GM15510 (cell line): ENCODE data around the gene SLC24A4.

Experiments
- POLR2A ChIP-seq: IDR thresholded peaks from 3 replicates; pipeline ENCODE4 v1.6.1; 2011; ENCODE audit warnings: borderline replicate concordance; ENCODE audit not compliant: insufficient read length; ENCODE audit errors: extremely low read depth

The SLC24A4 gene

GRCh38 chr14:92448786-92449185 is 125.8 kb downstream of the SLC24A4 start:
- no peak for TF ChIP-seq POLR2A

GRCh38 chr14:92449404-92450181 is 126.6 kb downstream of the SLC24A4 start:
- no peak for TF ChIP-seq POLR2A

- no peak for TF ChIP-seq POLR2A
These were observed 127.5 kb downstream of the SLC24A4 start for GRCh38 chr14:92450351-92451070.

- no peak for TF ChIP-seq POLR2A
These were observed 128.3 kb downstream of the SLC24A4 start for GRCh38 chr14:92451245-92451644.

- TF ChIP-seq POLR2A: no peak
These were observed 128.8 kb downstream of the SLC24A4 start for GRCh38 chr14:92451755-92452154.

GRCh38 chr14:92452471-92452870 is 129.5 kb downstream of the SLC24A4 start:
- TF ChIP-seq POLR2A: no peak

- no peak for TF ChIP-seq POLR2A
These were observed 130.7 kb downstream of the SLC24A4 start for GRCh38 chr14:92453691-92454090.

GRCh38 chr14:92455231-92455630 is 132.3 kb downstream of the SLC24A4 start:
- TF ChIP-seq POLR2A: no peak

- no peak for TF ChIP-seq POLR2A
These were observed 133.4 kb downstream of the SLC24A4 start for GRCh38 chr14:92456215-92457015.

GRCh38 chr14:92457016-92457565 is 134.1 kb downstream of the SLC24A4 start:
- no peak for TF ChIP-seq POLR2A

- no peak for TF ChIP-seq POLR2A
These were observed 135.4 kb downstream of the SLC24A4 start for GRCh38 chr14:92458136-92459029.

- TF ChIP-seq POLR2A: no peak
These were observed 136.3 kb downstream of the SLC24A4 start for GRCh38 chr14:92459030-92459949.

GRCh38 chr14:92459950-92460421 is 137.0 kb downstream of the SLC24A4 start:
- no peak for TF ChIP-seq POLR2A

GRCh38 chr14:92460541-92460915 is 137.6 kb downstream of the SLC24A4 start:
- no peak for TF ChIP-seq POLR2A
